Neuronal stem cell (in vitro differentiated cells): ENCODE measurements around the gene TNFRSF13B.

Experiments
- DNase-seq: peaks from one replicate; pipeline ENCODE4 v3.0.0-alpha.2; 2013; ENCODE audit warnings: low spot score
- H2AFZ ChIP-seq: one replicate; pipeline ENCODE4 v1.6.1; 2013; ENCODE audit warnings: mild to moderate bottlenecking, low read length, inconsistent platforms
- H2AK5ac ChIP-seq: 2 replicates; pipeline ENCODE4 v1.6.1; 2013; ENCODE audit warnings: low read depth, mild to moderate bottlenecking, inconsistent platforms, low read length, moderate library complexity, mixed read lengths
- H2BK120ac ChIP-seq: 2 replicates; pipeline ENCODE4 v1.6.1; 2013; ENCODE audit warnings: low read depth, mild to moderate bottlenecking, inconsistent platforms, low read length, moderate library complexity, mixed read lengths
- H2BK12ac ChIP-seq: one replicate; pipeline ENCODE4 v1.6.1; 2013; ENCODE audit warnings: low read length, inconsistent platforms
- H2BK15ac ChIP-seq: 2 replicates; pipeline ENCODE4 v1.6.1; 2013; ENCODE audit warnings: mild to moderate bottlenecking, low read length, inconsistent platforms, mixed read lengths
- H2BK5ac ChIP-seq: one replicate; pipeline ENCODE4 v1.6.1; 2013; ENCODE audit warnings: inconsistent platforms, mild to moderate bottlenecking, low read length, moderate library complexity
- H3K14ac ChIP-seq: one replicate; pipeline ENCODE4 v1.6.1; 2013; ENCODE audit warnings: low read length, inconsistent platforms
- H3K18ac ChIP-seq: 2 replicates; pipeline ENCODE4 v1.6.1; 2013; ENCODE audit warnings: low read length, inconsistent platforms
- H3K23ac ChIP-seq: 2 replicates; pipeline ENCODE4 v1.6.1; 2013; ENCODE audit warnings: low read depth, mild to moderate bottlenecking, mixed read lengths, low read length, inconsistent platforms; ENCODE audit not compliant: poor library complexity
- H3K27ac ChIP-seq: replicated peaks from 3 replicates; pipeline ENCODE4 v1.5.1; 2013; ENCODE audit warnings: low read length, inconsistent platforms
- H3K27me3 ChIP-seq, 3 experiments: 2 replicates each; pipeline ENCODE4 v1.6.1; 2013; ENCODE audit warnings: low read length in 3 of 3, mild to moderate bottlenecking in 2 of 3, inconsistent platforms in 1 of 3, low read depth in 1 of 3, mixed read lengths in 1 of 3, moderate library complexity in 1 of 3; ENCODE audit not compliant: control insufficient read depth in 3 of 3, insufficient read depth in 3 of 3
- H3K36me3 ChIP-seq, 2 donors: replicated peaks in 1 of 2; 2 replicates each; pipeline ENCODE4 v1.6.1; 2013; ENCODE audit warnings: low read length in 2 of 2; ENCODE audit not compliant: control insufficient read depth in 2 of 2, insufficient read depth in 2 of 2
- H3K4ac ChIP-seq: 2 replicates; pipeline ENCODE4 v1.6.1; 2013; ENCODE audit warnings: inconsistent platforms, mild to moderate bottlenecking, low read length, moderate library complexity
- H3K4me1 ChIP-seq, 2 donors: 1 replicate in 1 of 2; 2 replicates in 1 of 2; pipeline ENCODE4 v1.6.1; 2013; ENCODE audit warnings: low read length in 2 of 2, low read depth in 1 of 2; ENCODE audit not compliant: control insufficient read depth in 2 of 2, insufficient read depth in 1 of 2
- H3K4me2 ChIP-seq: one replicate; pipeline ENCODE4 v1.6.1; 2013; ENCODE audit warnings: mild to moderate bottlenecking, low read length, inconsistent platforms; ENCODE audit not compliant: insufficient read depth, poor library complexity, severe bottlenecking
- H3K4me3 ChIP-seq, 2 donors: 2 replicates each; pipeline ENCODE4 v1.5.1; 2013; ENCODE audit warnings: low read length in 2 of 2, mild to moderate bottlenecking in 2 of 2, inconsistent platforms in 1 of 2, moderate library complexity in 1 of 2
- H3K79me1 ChIP-seq: one replicate; pipeline ENCODE4 v1.6.1; 2013; ENCODE audit warnings: low read depth, mild to moderate bottlenecking, inconsistent platforms, low read length, moderate library complexity
- H3K9ac ChIP-seq: one replicate; pipeline ENCODE4 v1.6.1; 2013; ENCODE audit warnings: mild to moderate bottlenecking, low read depth, low read length, inconsistent platforms; ENCODE audit not compliant: poor library complexity
- H3K9me3 ChIP-seq, 2 donors: replicated peaks in 1 of 2; 2 replicates each; pipeline versions ENCODE3 to v1.6.1; 2013; ENCODE audit warnings: low read length in 2 of 2, mild to moderate bottlenecking in 2 of 2, inconsistent platforms in 1 of 2, low read depth in 1 of 2, mixed read lengths in 1 of 2, moderate library complexity in 1 of 2; ENCODE audit not compliant: control insufficient read depth in 2 of 2, insufficient read depth in 1 of 2
- H4K8ac ChIP-seq: one replicate; pipeline ENCODE4 v1.6.1; 2013; ENCODE audit warnings: low read depth, mild to moderate bottlenecking, inconsistent platforms, low read length, moderate library complexity
- H4K91ac ChIP-seq: one replicate; pipeline ENCODE4 v1.6.1; 2013; ENCODE audit warnings: low read length, low read depth, mild to moderate bottlenecking, inconsistent platforms; ENCODE audit not compliant: poor library complexity
- WGBS, 2 donors: extraction: QIAGEN DNeasy Blood & Tissue Kit; methylation state at CpG; one replicate each; pipeline ENCODE4 v1.1.7; 2013; ENCODE audit warnings: missing lambda C conversion rate in 2 of 2, mixed read lengths in 1 of 2; ENCODE audit not compliant: insufficient read length in 2 of 2, insufficient replicate concordance in 1 of 2; ENCODE audit errors: extremely low coverage in 2 of 2; 5-methylcytosine and 5-hydroxymethylcytosine counted together

The TNFRSF13B gene

GRCh38 chr17:16929757-16930520 is 42.0 kb downstream of the TNFRSF13B start:
- Histone ChIP-seq H2BK120ac (no peak overlapping the region), H2AK5ac (no peak overlapping the region), H2BK5ac (no peak overlapping the region), H3K18ac (peak overlapping the region; percentile 62), H3K4me3 (no peak overlapping the region), H3K27ac (no peak overlapping the region), H3K14ac (no peak overlapping the region), H3K4ac (no peak overlapping the region), H3K79me1 (no peaks in the 10 kb centered on the region), H3K23ac (no peak overlapping the region), H3K4me1 (no peaks in the 10 kb centered on the region), H3K36me3 (no peaks in the 10 kb centered on the region), H3K9me3 (no peaks in the 10 kb centered on the region), H3K27me3 (peaks cover 0 to 3% (median 0%) of the 10 kb centered on the region in 3 experiments), H2AFZ (no peak overlapping the region), H4K8ac (no peak overlapping the region), H3K4me2 (no peak overlapping the region), H2BK15ac (no peak overlapping the region), H4K91ac (no peak overlapping the region), H3K9ac (peak overlapping the region; percentile 25), H2BK12ac (no peak overlapping the region)
- WGBS, 2 donors, result no CpG with 5 or more reads among the region's 17 CpGs
- DNase-seq, result no peak

GRCh38 chr17:16929035-16929680 is 42.8 kb downstream of the TNFRSF13B start:
- Histone ChIP-seq H2BK12ac (no peak overlapping the region), H3K79me1 (no peaks in the 10 kb centered on the region), H2BK15ac (no peak overlapping the region), H2AK5ac (peak overlapping the region; percentile 49), H3K27me3 (peaks cover 0 to 3% (median 0%) of the 10 kb centered on the region in 3 experiments), H3K4ac (no peak overlapping the region), H3K4me2 (no peak overlapping the region), H4K91ac (no peak overlapping the region), H3K27ac (no peak overlapping the region), H3K9me3 (no peaks in the 10 kb centered on the region), H2BK5ac (no peak overlapping the region), H3K4me3 (no peak overlapping the region), H3K18ac (no peak overlapping the region), H4K8ac (no peak overlapping the region), H3K23ac (no peak overlapping the region), H3K14ac (no peak overlapping the region), H3K4me1 (no peaks in the 10 kb centered on the region), H3K36me3 (no peaks in the 10 kb centered on the region), H3K9ac (no peak overlapping the region), H2BK120ac (no peak overlapping the region), H2AFZ (no peak overlapping the region)
- no peak for DNase-seq
- WGBS, 2 donors, result no CpG with 5 or more reads among the region's 12 CpGs

- no peak overlapping the region for H2BK120ac ChIP-seq
- WGBS, 2 donors, result no CpG with 5 or more reads among the region's 8 CpGs
- no peak overlapping the region for H3K23ac ChIP-seq
- H4K8ac ChIP-seq, result peak overlapping the region; percentile 8
- H3K9me3 ChIP-seq, result no peaks in the 10 kb centered on the region
- no peak for DNase-seq
- no peak overlapping the region for H3K4ac ChIP-seq
- H3K4me2 ChIP-seq, result no peak overlapping the region
- H2BK12ac ChIP-seq, result no peak overlapping the region
- no peak overlapping the region for H2AFZ ChIP-seq
- no peak overlapping the region for H3K14ac ChIP-seq
- H3K4me1 ChIP-seq, result no peaks in the 10 kb centered on the region
- peak overlapping the region; percentile 49 for H2AK5ac ChIP-seq
- H4K91ac ChIP-seq, result no peak overlapping the region
- peaks cover 0 to 3% (median 0%) of the 10 kb centered on the region in 3 experiments for H3K27me3 ChIP-seq
- no peak overlapping the region for H3K9ac ChIP-seq
- peak overlapping the region; percentile 46 for H2BK15ac ChIP-seq
- H3K79me1 ChIP-seq, result no peaks in the 10 kb centered on the region
- no peak overlapping the region for H3K18ac ChIP-seq
- H3K27ac ChIP-seq, result no peak overlapping the region
- H3K4me3 ChIP-seq, result no peak overlapping the region
- no peak overlapping the region for H2BK5ac ChIP-seq
- no peaks in the 10 kb centered on the region for H3K36me3 ChIP-seq
Observed at GRCh38 chr17:16928406-16929034, 43.4 kb downstream of the TNFRSF13B start.
